Endothelial cell of umbilical vein (primary cell): ENCODE measurements around the gene NPPC. TPM values are rescaled to one million over a fixed set of nuclear protein-coding genes. Genes with fewer than 3 reads are reported as not detected.

Source experiments
- BruUV-seq: library from RNA; stranded (reverse); fragments of 400-500 nt; replicated peaks from 2 replicates; lab custom pipeline; 2021; lab: Mats Ljungman, UMichigan
- CTCF ChIA-PET: fragments of 300-600, 350-600 bp; sonication (Branson Sonifier 250); formaldehyde crosslinking; loops from one replicate; lab custom pipeline; 2021; ENCODE audit warnings: antibody characterized with exemption, inconsistent platforms; lab: Charles Lee
- POLR2A ChIA-PET: fragments of 300-600, 350-600 bp; sonication (Branson Sonifier 250); formaldehyde crosslinking; loops from one replicate; lab custom pipeline; 2021; ENCODE audit warnings: antibody characterized with exemption, inconsistent platforms; lab: Charles Lee
- DNase-seq: peaks from one replicate; pipeline ENCODE4 v3.0.0-alpha.2; 2011; ENCODE audit warnings: low read depth, low spot score
- FAIRE-seq: peaks from 2 replicates; lab custom pipeline; 2011; peaks lifted over from hg19 to GRCh38; lab: Jason Lieb, UNC
- H2AFZ ChIP-seq: 2 replicates; pipeline ENCODE4 v1.6.0; 2012; ENCODE audit warnings: low read depth, low read length, control low read depth, inconsistent platforms
- H3K27ac ChIP-seq: 2 replicates; pipeline ENCODE4 v1.5.1; 2011; ENCODE audit warnings: low read depth, mild to moderate bottlenecking, control low read depth, low read length, moderate library complexity; ENCODE audit not compliant: insufficient read depth
- H3K27me3 ChIP-seq, 2 experiments: 2 replicates each; pipeline versions ENCODE4 v1.6.0 to v1.6.1; 2011; ENCODE audit warnings: low read length in 2 of 2, mixed read lengths in 1 of 2; ENCODE audit not compliant: control insufficient read depth in 2 of 2, insufficient read depth in 2 of 2
- H3K36me3 ChIP-seq, 2 experiments: 2 replicates in 1 of 2; 3 replicates in 1 of 2; pipeline ENCODE4 v1.5.1; 2011; ENCODE audit warnings: low read length in 2 of 2, mild to moderate bottlenecking in 1 of 2, moderate library complexity in 1 of 2; ENCODE audit not compliant: control insufficient read depth in 2 of 2, insufficient read depth in 2 of 2; ENCODE audit errors: extremely low read depth in 1 of 2
- H3K4me1 ChIP-seq: 3 replicates; pipeline ENCODE4 v1.5.1; 2011; ENCODE audit warnings: mild to moderate bottlenecking, low read length; ENCODE audit not compliant: control insufficient read depth, insufficient read depth; ENCODE audit errors: extremely low read depth
- H3K4me2 ChIP-seq: 2 replicates; pipeline ENCODE4 v1.6.1; 2011; ENCODE audit warnings: low read length, control low read depth, mixed read lengths; ENCODE audit not compliant: insufficient read depth
- H3K4me3 ChIP-seq, 3 experiments: fragments of 200-600 bp in 1 of 3; sonication (generic), shearing (Covaris generic) in 1 of 3; replicated peaks in 1 of 3; 2 replicates each; pipeline ENCODE4 v1.5.1; 2011 to 2016; ENCODE audit warnings: control low read depth in 3 of 3, low read length in 3 of 3, mild to moderate bottlenecking in 2 of 3, inconsistent platforms in 1 of 3, low read depth in 1 of 3, moderate library complexity in 1 of 3; ENCODE audit not compliant: insufficient read depth in 1 of 3
- H3K79me2 ChIP-seq: 2 replicates; pipeline ENCODE4 v1.6.0; 2012; ENCODE audit warnings: low read length, inconsistent platforms; ENCODE audit not compliant: control insufficient read depth, insufficient read depth
- H3K9ac ChIP-seq: replicated peaks from 2 replicates; pipeline ENCODE3; 2011; ENCODE audit warnings: low read length, control low read depth; ENCODE audit not compliant: insufficient read depth; ENCODE audit errors: extremely low read depth
- H3K9me1 ChIP-seq: replicated peaks from 3 replicates; pipeline ENCODE4 v1.6.0; 2011; ENCODE audit warnings: mild to moderate bottlenecking, low read length; ENCODE audit not compliant: control insufficient read depth, insufficient read depth; ENCODE audit errors: extremely low read depth
- H3K9me3 ChIP-seq: replicated peaks from 2 replicates; pipeline ENCODE4 v1.5.1; 2012; ENCODE audit warnings: low read length, inconsistent platforms; ENCODE audit not compliant: control insufficient read depth, insufficient read depth
- H4K20me1 ChIP-seq: replicated peaks from 2 replicates; pipeline ENCODE3; 2011; ENCODE audit warnings: mild to moderate bottlenecking, low read length; ENCODE audit not compliant: control insufficient read depth, insufficient read depth; ENCODE audit errors: extremely low read depth
- EZH2 ChIP-seq: IDR thresholded peaks from 2 replicates; pipeline ENCODE4 v1.6.1; 2012; ENCODE audit warnings: borderline replicate concordance, low read depth, mild to moderate bottlenecking, moderate library complexity, low read length, inconsistent platforms; ENCODE audit not compliant: severe bottlenecking
- FOS ChIP-seq: IDR thresholded peaks from 2 replicates; pipeline ENCODE4 v1.6.1; 2011; ENCODE audit warnings: mild to moderate bottlenecking, low read length, moderate library complexity, borderline replicate concordance; ENCODE audit not compliant: insufficient read depth
- GATA2 ChIP-seq: IDR thresholded peaks from 2 replicates; pipeline ENCODE4 v1.7.0; 2011; ENCODE audit warnings: low read depth, mild to moderate bottlenecking, moderate library complexity, mixed read lengths, low read length; ENCODE audit not compliant: insufficient read length, insufficient read depth
- JUN ChIP-seq: IDR thresholded peaks from 2 replicates; pipeline ENCODE4 v1.6.1; 2011; ENCODE audit warnings: borderline replicate concordance, low read depth; ENCODE audit not compliant: insufficient read length, insufficient read depth
- MYC ChIP-seq: IDR thresholded peaks from one replicate; pipeline ENCODE4 v1.6.1; 2011; ENCODE audit warnings: mild to moderate bottlenecking, low read depth, low read length
- POLR2A ChIP-seq: IDR thresholded peaks from 2 replicates; pipeline ENCODE4 v1.6.1; 2012; ENCODE audit warnings: low read depth, mild to moderate bottlenecking, control low read depth, low read length
- POLR2AphosphoS5 ChIP-seq: IDR thresholded peaks from 2 replicates; pipeline ENCODE4 v1.6.1; 2012; ENCODE audit warnings: low read depth, mild to moderate bottlenecking, control low read depth, low read length, moderate library complexity; ENCODE audit not compliant: insufficient read depth
- dilution Hi-C: fragments of 300-500 bp; cut with MboI; formaldehyde crosslinking; loops from one replicate; pipeline ENCODE4 v1.15.0; 2019; ENCODE audit warnings: low sequenced_read_pairs; ENCODE audit not compliant: extremely low pct_ligation_motif_present
- intact Hi-C: fragments of 100-400 bp; cut with micrococcal nuclease; formaldehyde crosslinking; loops from one replicate; pipeline ENCODE4 v1.10.0; 2022
- polyA plus RNA-seq, 4 experiments: library from polyadenylated mRNA; depleted of rRNA in 3 of 4; stranded (reverse) in 3 of 4; unstranded in 1 of 4; fragments of >200 nt; gene quantifications; 2 replicates each; pipeline versions ENCODE4 v1.2.1 to v1.2.3, GENCODE V29; 2011 to 2012; ENCODE audit warnings: missing spikeins in 1 of 4
- total RNA-seq: library from RNA; stranded (reverse); gene quantifications from 2 replicates; pipeline ENCODE4 v1.2.3, GENCODE V29; 2021
- TF ChIP-seq, protein P1 (sequence below): IDR thresholded peaks from 2 replicates; pipeline ENCODE4 v1.6.1; 2011; ENCODE audit not compliant: insufficient read depth, insufficient read length
- TF ChIP-seq, protein P2 (sequence below), 2 donors: IDR thresholded peaks; 1 replicate in 1 of 2; 2 replicates in 1 of 2; pipeline ENCODE4 v1.5.1; 2011; ENCODE audit warnings: low read length in 2 of 2, mild to moderate bottlenecking in 2 of 2, moderate library complexity in 2 of 2, control low read depth in 1 of 2, inconsistent platforms in 1 of 2, low read depth in 1 of 2; ENCODE audit not compliant: insufficient read depth in 1 of 2; ENCODE audit errors: extremely low read depth in 1 of 2

Gene NPPC
- total and polyA plus RNA-seq, 2 donors (not counting 3 experiments of a cell fraction or from before 2014, with no cell fraction given), result not detected

DNA sequence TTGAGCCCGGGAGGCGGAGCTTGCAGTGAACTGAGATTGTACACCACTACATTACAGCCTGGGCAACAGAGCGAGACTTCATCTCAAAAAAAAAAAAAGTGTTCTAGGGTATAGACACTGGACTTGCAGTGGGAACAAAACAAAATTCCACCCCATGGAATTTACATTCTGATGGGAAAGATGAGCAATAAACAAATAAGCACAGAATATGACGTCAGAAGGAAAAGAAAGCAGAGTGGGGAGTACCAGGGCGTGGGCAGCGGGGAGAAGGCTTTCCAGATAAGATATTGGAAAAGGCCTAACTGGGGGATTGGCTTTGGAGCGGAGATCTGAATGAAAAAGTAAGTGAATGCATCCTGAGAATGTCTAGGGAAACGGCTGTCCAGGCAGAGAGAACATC is 17.6 kb downstream of the NPPC start:
- H3K4me3 ChIP-seq, result no peak overlapping the region
- DNase-seq (no peak), FAIRE-seq (no peak)
- ChIA-PET POLR2A (no interaction called here), CTCF (interaction anchor here (0.9 to 4.5 kb wide), 6 partner anchors 9 to 531 kb away, joined by 3 to 44 read pairs (median 6); no protein-coding TSS in a partner anchor)
- dilution Hi-C loops (no loop called here), intact Hi-C loops (loop anchor here (5.0 kb wide), 1 partner anchor 614 kb away; the partner anchor contains the start of gene PRSS56)
- H3K4me2 ChIP-seq, result no peak overlapping the region
- no peaks in the 10 kb centered on the region for H3K27me3 ChIP-seq
- no peak overlapping the region for H3K27ac ChIP-seq
- H3K79me2 ChIP-seq, result no peaks in the 10 kb centered on the region
- H3K4me1 ChIP-seq, result no peaks in the 10 kb centered on the region
- H4K20me1 ChIP-seq, result no peaks in the 10 kb centered on the region
- no peak for TF ChIP-seq POLR2A
- TF ChIP-seq FOS, result no peak
- TF ChIP-seq, protein P1, sequence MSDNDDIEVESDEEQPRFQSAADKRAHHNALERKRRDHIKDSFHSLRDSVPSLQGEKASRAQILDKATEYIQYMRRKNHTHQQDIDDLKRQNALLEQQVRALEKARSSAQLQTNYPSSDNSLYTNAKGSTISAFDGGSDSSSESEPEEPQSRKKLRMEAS, result no peak
- no peak for TF ChIP-seq POLR2AphosphoS5
- no peak for TF ChIP-seq GATA2
- TF ChIP-seq EZH2, result no peak
- no peak for TF ChIP-seq MYC
- TF ChIP-seq, protein P2, sequence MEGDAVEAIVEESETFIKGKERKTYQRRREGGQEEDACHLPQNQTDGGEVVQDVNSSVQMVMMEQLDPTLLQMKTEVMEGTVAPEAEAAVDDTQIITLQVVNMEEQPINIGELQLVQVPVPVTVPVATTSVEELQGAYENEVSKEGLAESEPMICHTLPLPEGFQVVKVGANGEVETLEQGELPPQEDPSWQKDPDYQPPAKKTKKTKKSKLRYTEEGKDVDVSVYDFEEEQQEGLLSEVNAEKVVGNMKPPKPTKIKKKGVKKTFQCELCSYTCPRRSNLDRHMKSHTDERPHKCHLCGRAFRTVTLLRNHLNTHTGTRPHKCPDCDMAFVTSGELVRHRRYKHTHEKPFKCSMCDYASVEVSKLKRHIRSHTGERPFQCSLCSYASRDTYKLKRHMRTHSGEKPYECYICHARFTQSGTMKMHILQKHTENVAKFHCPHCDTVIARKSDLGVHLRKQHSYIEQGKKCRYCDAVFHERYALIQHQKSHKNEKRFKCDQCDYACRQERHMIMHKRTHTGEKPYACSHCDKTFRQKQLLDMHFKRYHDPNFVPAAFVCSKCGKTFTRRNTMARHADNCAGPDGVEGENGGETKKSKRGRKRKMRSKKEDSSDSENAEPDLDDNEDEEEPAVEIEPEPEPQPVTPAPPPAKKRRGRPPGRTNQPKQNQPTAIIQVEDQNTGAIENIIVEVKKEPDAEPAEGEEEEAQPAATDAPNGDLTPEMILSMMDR (IDR thresholded peaks at IDR 0.05; ENCODE audit: extremely low read depth in 1 of 2, insufficient read depth in 1 of 2, low read depth in 1 of 2, low read length in 2 of 2), result no peak
- no peak for TF ChIP-seq JUN
- H2AFZ ChIP-seq, result no peak overlapping the region
- H3K9me1 ChIP-seq, result no peaks in the 10 kb centered on the region
- H3K9me3 ChIP-seq, result no peaks in the 10 kb centered on the region
- no peak overlapping the region for H3K9ac ChIP-seq
- H3K36me3 ChIP-seq, result no peaks in the 10 kb centered on the region
- BruUV-seq, result no TSS peak
